HCT116 (cell line): ENCODE measurements around the gene CD3E.

ENCODE experiments used
- EZH2phosphoT487 ChIP-seq: fragments of 200-600 bp; IDR thresholded peaks from 2 replicates; pipeline ENCODE4 v1.6.1; 2018; ENCODE audit warnings: antibody characterized with exemption, borderline replicate concordance
- POLR2AphosphoS5 ChIP-seq: IDR thresholded peaks from 2 replicates; pipeline ENCODE4 v1.6.1; 2011; ENCODE audit warnings: mild to moderate bottlenecking, low read depth, low read length, moderate library complexity
- SIN3A ChIP-seq: IDR thresholded peaks from 2 replicates; pipeline ENCODE4 v1.6.1; 2012; ENCODE audit warnings: low read depth
- YY1 ChIP-seq: IDR thresholded peaks from 2 replicates; pipeline ENCODE4 v1.6.1; 2011; ENCODE audit warnings: low read length, low read depth, moderate library complexity, mild to moderate bottlenecking; ENCODE audit not compliant: insufficient replicate concordance; ENCODE audit errors: extremely low read depth
- TF ChIP-seq, protein P1 (sequence below), 3 experiments: fragments of 200-600 bp in 1 of 3; sonication (generic) in 1 of 3; IDR thresholded peaks in 2 of 3; conservative IDR thresholded peaks in 1 of 3; 2 replicates each; pipeline ENCODE4 v1.5.1; 2012 to 2017; ENCODE audit warnings: low read depth in 2 of 3, low read length in 2 of 3, antibody characterized with exemption in 1 of 3, borderline replicate concordance in 1 of 3, control low read depth in 1 of 3, mild to moderate bottlenecking in 1 of 3, mixed read lengths in 1 of 3, mixed run types in 1 of 3, moderate library complexity in 1 of 3; ENCODE audit not compliant: insufficient read depth in 1 of 3

DNA sequence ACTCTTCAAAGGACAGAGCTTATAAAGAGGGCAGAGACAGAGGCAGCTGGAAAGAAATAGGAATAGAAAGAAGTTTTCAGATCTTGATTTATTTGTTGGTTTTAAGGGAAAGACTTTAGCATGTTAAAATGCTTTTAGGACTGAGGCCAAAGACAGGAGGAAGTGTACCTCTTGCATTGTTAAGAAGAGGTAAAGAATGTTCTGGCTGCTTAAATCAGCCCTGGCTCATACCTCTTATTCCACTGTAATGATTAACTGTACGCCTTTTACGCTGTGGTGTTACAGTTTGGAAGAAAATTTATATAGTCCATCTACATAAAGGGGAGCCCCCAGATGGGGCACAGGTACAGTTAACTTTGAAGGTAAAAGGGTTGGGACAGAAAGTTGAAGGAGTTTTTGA is 30.3 kb upstream of the CD3E start:
- TF ChIP-seq, protein P1, sequence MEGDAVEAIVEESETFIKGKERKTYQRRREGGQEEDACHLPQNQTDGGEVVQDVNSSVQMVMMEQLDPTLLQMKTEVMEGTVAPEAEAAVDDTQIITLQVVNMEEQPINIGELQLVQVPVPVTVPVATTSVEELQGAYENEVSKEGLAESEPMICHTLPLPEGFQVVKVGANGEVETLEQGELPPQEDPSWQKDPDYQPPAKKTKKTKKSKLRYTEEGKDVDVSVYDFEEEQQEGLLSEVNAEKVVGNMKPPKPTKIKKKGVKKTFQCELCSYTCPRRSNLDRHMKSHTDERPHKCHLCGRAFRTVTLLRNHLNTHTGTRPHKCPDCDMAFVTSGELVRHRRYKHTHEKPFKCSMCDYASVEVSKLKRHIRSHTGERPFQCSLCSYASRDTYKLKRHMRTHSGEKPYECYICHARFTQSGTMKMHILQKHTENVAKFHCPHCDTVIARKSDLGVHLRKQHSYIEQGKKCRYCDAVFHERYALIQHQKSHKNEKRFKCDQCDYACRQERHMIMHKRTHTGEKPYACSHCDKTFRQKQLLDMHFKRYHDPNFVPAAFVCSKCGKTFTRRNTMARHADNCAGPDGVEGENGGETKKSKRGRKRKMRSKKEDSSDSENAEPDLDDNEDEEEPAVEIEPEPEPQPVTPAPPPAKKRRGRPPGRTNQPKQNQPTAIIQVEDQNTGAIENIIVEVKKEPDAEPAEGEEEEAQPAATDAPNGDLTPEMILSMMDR (IDR thresholded peaks at IDR 0.05 in 2 of 3, conservative IDR thresholded peaks at IDR 0.05 in 1 of 3; ENCODE audit: borderline replicate concordance in 1 of 3, insufficient read depth in 1 of 3, low read depth in 2 of 3, low read length in 2 of 3) = no peak
- TF ChIP-seq POLR2AphosphoS5 (no peak), EZH2phosphoT487 (no peak), YY1 (no peak), SIN3A (no peak)
